Measurements from ENCODE around the gene GSG1L.

Gene GSG1L

DNA sequence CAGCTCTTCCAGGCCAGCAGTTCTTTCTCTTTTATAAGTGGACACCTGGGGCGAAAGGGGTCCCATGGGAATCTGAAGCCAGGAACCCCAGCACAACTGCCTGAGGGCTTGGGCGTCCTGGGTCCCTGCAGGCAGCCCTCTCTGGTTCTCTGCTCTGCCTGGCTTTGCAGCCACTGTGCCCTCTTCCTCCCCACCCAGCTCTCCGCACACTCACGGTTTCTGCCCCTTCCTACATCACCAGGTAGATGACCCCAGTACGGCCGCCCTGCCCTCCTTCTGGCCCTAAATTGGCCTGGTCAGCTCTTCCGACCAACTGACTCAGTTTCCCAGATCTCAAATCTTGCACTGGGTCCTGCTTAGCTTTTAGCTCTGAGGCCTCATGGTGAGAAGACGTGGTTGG is 288.3 kb downstream of the GSG1L start:
- DNase-seq: no peak
- TF ChIP-seq GATA1 (IDR thresholded peaks at IDR 0.05; ENCODE audit: low read depth, low read length) (no peak), POLR2A (IDR thresholded peaks at IDR 0.05; ENCODE audit: low read length) (no peak)

GRCh38 chr16:27774779-27775178 is 288.7 kb downstream of the GSG1L start:
- TF ChIP-seq POLR2A (IDR thresholded peaks at IDR 0.05; ENCODE audit: low read length) (no peak), GATA1 (IDR thresholded peaks at IDR 0.05; ENCODE audit: low read depth, low read length) (no peak)
- DNase-seq: no peak

DNA sequence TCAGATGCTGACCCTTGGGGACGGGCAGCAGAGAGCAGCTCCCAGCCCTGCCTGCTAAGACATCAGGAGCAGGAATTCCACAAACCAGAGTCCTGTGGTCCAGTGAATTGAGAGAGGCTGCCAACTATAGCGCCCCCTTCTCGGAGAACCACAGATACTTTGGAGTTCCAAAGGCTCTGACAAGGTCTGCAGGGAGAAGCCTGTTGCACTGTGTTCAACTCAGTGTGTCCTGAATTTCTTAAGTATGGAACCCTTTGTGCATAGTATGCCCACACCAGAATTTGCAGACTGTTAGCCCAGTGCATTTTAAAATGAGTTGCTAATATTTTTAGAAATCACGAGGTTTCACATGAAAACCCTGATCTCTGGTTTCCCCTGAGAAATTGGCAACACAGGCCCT is 290.2 kb downstream of the GSG1L start:
- TF ChIP-seq GATA1 (IDR thresholded peaks at IDR 0.05; ENCODE audit: low read depth, low read length) (no peak), POLR2A (IDR thresholded peaks at IDR 0.05; ENCODE audit: low read length) (no peak)
- DNase-seq: no peak

GRCh38 chr16:27772093-27772825 is 291.3 kb downstream of the GSG1L start:
- TF ChIP-seq POLR2A (IDR thresholded peaks at IDR 0.05; ENCODE audit: low read length) (no peak), GATA1 (IDR thresholded peaks at IDR 0.05; ENCODE audit: low read depth, low read length) (no peak)
- DNase-seq: no peak

GRCh38 chr16:27771201-27771910 is 292.2 kb downstream of the GSG1L start:
- no peak for DNase-seq
- TF ChIP-seq GATA1 (IDR thresholded peaks at IDR 0.05; ENCODE audit: low read depth, low read length) (no peak), POLR2A (IDR thresholded peaks at IDR 0.05; ENCODE audit: low read length) (no peak)

DNA sequence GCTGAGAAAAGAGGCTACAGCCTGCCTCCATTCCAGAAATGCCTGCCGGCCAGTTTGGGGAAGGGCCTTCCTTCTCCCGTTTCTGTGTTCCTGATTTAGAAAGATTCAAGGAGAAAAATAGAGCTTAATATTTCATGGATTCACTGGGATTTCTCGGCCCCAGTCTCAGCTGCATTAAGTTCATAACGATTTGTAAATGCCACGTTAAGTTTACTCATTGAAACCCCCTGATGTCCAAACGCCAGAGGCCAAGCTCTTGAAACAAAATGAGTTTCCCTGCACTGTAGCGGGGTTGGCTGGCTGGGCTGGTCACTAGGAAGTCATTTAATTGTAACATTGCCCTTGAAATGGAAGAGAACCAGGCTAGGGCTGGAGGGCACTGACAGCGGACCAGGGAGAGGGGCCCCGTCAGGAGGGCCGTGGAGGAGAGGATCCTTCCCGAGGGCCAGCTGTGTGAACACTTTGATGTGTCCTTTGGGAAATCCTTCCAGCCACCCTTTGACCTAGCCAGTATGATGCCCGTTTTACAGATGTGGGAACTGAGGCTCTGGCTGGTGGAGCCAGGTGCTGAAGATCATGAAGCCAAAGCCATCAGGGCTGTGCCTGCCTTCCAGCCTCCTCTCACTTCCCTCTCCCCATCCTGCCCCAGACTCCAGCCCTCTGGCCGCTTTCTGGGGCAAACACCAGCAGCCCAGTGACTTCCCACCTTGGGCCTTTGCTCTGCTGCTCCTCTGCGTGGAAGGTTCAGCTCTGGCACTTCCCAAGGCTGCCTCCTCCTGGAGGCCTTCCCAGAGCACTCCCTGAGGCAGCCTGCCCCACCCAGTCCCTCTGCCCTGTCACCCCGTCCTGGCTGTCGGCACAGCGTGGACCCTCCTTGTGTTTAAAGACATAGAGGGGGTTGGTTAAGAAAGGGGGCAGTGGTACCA is 293.0 kb downstream of the GSG1L start:
- DNase-seq: no peak
- TF ChIP-seq POLR2A (IDR thresholded peaks at IDR 0.05; ENCODE audit: low read length) (no peak), GATA1 (IDR thresholded peaks at IDR 0.05; ENCODE audit: low read depth, low read length) (no peak)

DNA sequence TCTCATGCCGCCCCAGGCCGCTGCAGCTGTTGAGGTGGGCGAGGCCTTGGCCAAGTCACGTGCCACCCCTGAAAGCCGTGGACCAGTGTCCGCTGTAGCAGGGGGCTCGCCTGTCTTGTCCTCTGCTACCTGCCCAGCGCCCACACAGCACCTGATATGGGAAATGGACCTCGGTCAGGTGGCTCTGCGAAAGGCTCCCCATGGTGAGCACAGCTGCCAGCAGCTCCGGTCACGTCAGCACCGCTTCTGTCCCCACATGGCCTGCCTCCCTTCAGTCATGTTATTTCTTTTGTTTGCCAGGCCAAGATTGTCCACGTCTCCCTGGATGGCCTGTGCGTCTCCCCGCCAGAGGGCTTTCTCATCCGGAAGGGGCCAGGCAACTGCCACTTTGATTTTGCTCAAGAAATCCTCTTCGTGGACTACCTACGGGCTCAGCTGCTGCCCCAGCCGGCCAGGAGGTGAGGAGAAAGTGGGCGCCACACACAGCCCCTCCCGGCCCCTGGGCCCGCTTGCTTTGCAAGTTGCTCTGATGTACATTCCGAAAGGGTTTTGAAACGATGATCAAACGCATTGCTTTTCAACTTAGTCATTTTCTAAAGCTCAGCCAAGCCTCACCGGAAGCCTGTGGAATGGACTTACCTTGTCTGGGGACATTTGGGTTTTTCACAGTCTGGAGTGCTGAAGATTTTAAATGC is 293.8 kb downstream of the GSG1L start:
- DNase-seq: no peak
- TF ChIP-seq GATA1 (IDR thresholded peaks at IDR 0.05; ENCODE audit: low read depth, low read length): no peak
- no peak for TF ChIP-seq POLR2A (IDR thresholded peaks at IDR 0.05; ENCODE audit: low read length)

DNA sequence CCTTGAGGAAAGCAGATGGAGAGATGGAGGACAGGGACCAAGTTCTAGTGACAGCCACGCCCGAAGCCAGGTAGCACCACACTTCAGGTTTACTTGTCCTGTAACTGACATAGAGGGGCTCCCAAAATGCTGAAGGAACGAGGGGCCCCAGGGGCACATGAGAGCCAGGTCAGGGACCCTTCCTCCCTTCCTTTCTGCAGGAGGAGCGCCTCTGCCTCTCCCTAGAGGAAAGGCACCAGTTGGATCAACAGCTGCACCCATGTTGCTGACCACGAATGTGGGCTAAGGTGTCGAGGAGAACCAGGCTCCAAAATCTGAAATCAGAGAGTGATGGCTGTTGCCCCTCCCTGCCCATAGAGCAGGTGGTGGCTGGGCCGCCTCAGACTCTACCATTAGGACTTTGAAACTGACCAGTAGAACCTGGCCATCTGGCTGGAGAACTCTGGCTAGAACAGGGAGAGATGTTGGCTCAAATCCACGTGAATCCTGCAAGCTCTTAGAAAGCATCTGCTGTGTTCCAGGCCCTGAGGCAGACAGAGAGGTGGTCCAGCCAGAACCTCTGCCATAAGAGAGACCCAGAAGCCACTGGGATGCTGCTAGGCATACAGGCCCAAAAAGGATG is 294.8 kb downstream of the GSG1L start:
- DNase-seq: no peak
- TF ChIP-seq POLR2A (IDR thresholded peaks at IDR 0.05; ENCODE audit: low read length) (no peak), GATA1 (IDR thresholded peaks at IDR 0.05; ENCODE audit: low read depth, low read length) (no peak)

- no peak for TF ChIP-seq POLR2A (IDR thresholded peaks at IDR 0.05; ENCODE audit: low read length)
- no peak for TF ChIP-seq GATA1 (IDR thresholded peaks at IDR 0.05; ENCODE audit: low read depth, low read length)
These were observed 295.4 kb downstream of the GSG1L start for GRCh38 chr16:27767971-27768591.

DNA sequence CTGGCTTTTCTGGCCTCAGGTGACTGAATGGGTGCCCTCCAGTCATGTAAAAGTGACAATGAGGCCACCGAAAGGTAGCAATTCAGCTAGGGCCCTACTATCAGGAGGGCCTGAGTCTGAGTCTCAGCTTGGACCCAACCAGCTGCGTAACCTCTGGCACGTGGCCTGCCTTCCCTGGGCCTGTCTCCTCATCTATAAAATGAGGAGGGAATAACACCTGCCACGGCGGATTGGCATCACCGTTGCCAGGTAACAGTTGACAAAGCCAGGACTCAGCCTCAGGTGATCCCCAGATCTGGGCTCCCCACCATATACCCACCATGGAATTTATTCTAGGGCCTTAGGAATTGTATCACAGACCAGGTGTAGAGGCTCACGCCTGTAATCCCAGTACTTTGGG is 296.4 kb downstream of the GSG1L start:
- TF ChIP-seq GATA1 (IDR thresholded peaks at IDR 0.05; ENCODE audit: low read depth, low read length) (no peak), POLR2A (IDR thresholded peaks at IDR 0.05; ENCODE audit: low read length) (no peak)
- no peak for DNase-seq

More at GRCh38 chr16:27767971-27768591, 295.4 kb downstream of the GSG1L start:
- DNase-seq: no peak

DNA sequence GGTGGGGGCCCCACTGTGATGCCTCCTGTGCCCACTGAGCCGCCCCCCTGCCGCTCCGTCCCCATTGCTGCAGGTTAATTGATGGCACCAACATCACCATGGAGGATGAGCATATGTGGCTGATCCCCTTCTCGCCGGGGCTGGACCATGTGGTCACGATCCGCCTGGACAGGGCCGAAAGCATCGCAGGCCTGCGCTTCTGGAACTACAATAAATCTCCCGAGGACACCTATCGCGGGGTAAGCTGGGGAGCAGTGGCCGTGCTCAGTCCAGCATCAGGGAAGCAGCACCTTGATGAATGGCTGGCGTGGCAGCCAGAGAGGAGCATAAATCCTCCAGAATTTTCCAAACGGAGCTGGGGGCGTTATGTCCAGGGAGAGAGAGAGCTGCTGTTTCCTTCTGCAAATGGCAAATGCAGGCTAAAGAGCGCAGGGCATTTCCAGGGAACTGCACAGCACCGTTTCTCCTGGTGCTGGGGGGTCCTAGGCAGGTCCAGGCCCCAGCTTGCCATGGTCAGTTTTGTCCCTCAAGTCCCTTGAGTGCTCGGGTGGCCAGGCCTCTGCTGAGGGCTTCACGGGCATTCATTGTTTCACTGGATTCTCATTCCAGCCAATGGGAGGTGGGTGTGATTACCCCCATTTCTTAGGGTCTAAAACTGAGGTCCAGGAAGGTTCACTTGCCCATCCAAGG is 297.1 kb downstream of the GSG1L start:
- TF ChIP-seq POLR2A (IDR thresholded peaks at IDR 0.05; ENCODE audit: low read length) (no peak), GATA1 (IDR thresholded peaks at IDR 0.05; ENCODE audit: low read depth, low read length) (no peak)
- DNase-seq: no peak

All from erythroblast (primary cell).